ENCODE results near the gene KBTBD13.

The KBTBD13 gene

GRCh38 chr15:65054333-65055200 lies 22.0 kb upstream of the KBTBD13 start:
- H3K9me3 ChIP-seq (ENCODE audit: control insufficient read depth, insufficient read depth, low read length) = no peaks in the 10 kb centered on the region
- H3K36me3 ChIP-seq (ENCODE audit: control insufficient read depth, insufficient read depth, low read length) = peaks cover 13% of the 10 kb centered on the region
- H3K4me3 ChIP-seq (ENCODE audit: low read depth, low read length) = no peak overlapping the region
- H3K4me1 ChIP-seq (ENCODE audit: control insufficient read depth, insufficient read depth, low read length) = peaks cover 4% of the 10 kb centered on the region
- H3K27me3 ChIP-seq (ENCODE audit: control insufficient read depth, insufficient read depth, low read length) = peaks cover 3% of the 10 kb centered on the region
- H3K9ac ChIP-seq (ENCODE audit: low read depth, low read length) = no peak overlapping the region

GRCh38 chr15:65055201-65055870 lies 21.2 kb upstream of the KBTBD13 start:
- no peak overlapping the region for H3K4me3 ChIP-seq (ENCODE audit: low read depth, low read length)
- H3K36me3 ChIP-seq (ENCODE audit: control insufficient read depth, insufficient read depth, low read length) = peaks cover 13% of the 10 kb centered on the region
- H3K27me3 ChIP-seq (ENCODE audit: control insufficient read depth, insufficient read depth, low read length) = no peaks in the 10 kb centered on the region
- H3K9ac ChIP-seq (ENCODE audit: low read depth, low read length) = no peak overlapping the region
- no peaks in the 10 kb centered on the region for H3K9me3 ChIP-seq (ENCODE audit: control insufficient read depth, insufficient read depth, low read length)
- H3K4me1 ChIP-seq (ENCODE audit: control insufficient read depth, insufficient read depth, low read length) = no peaks in the 10 kb centered on the region

GRCh38 chr15:65056106-65056505 lies 20.4 kb upstream of the KBTBD13 start:
- no peaks in the 10 kb centered on the region for H3K9me3 ChIP-seq (ENCODE audit: control insufficient read depth, insufficient read depth, low read length)
- H3K4me1 ChIP-seq (ENCODE audit: control insufficient read depth, insufficient read depth, low read length) = no peaks in the 10 kb centered on the region
- H3K4me3 ChIP-seq (ENCODE audit: low read depth, low read length) = no peak overlapping the region
- no peaks in the 10 kb centered on the region for H3K27me3 ChIP-seq (ENCODE audit: control insufficient read depth, insufficient read depth, low read length)
- peaks cover 13% of the 10 kb centered on the region for H3K36me3 ChIP-seq (ENCODE audit: control insufficient read depth, insufficient read depth, low read length)
- no peak overlapping the region for H3K9ac ChIP-seq (ENCODE audit: low read depth, low read length)

- Histone ChIP-seq H3K9ac (ENCODE audit: low read depth, low read length) (no peak overlapping the region), H3K36me3 (ENCODE audit: control insufficient read depth, insufficient read depth, low read length) (peaks cover 13% of the 10 kb centered on the region), H3K9me3 (ENCODE audit: control insufficient read depth, insufficient read depth, low read length) (no peaks in the 10 kb centered on the region), H3K27me3 (ENCODE audit: control insufficient read depth, insufficient read depth, low read length) (no peaks in the 10 kb centered on the region), H3K4me1 (ENCODE audit: control insufficient read depth, insufficient read depth, low read length) (no peaks in the 10 kb centered on the region), H3K4me3 (ENCODE audit: low read depth, low read length) (no peak overlapping the region)
Observed at GRCh38 chr15:65056868-65057548, 19.5 kb upstream of the KBTBD13 start.

GRCh38 chr15:65057549-65057940 lies 19.0 kb upstream of the KBTBD13 start:
- Histone ChIP-seq H3K36me3 (ENCODE audit: control insufficient read depth, insufficient read depth, low read length) (peaks cover 13% of the 10 kb centered on the region), H3K9ac (ENCODE audit: low read depth, low read length) (no peak overlapping the region), H3K9me3 (ENCODE audit: control insufficient read depth, insufficient read depth, low read length) (no peaks in the 10 kb centered on the region), H3K4me3 (ENCODE audit: low read depth, low read length) (no peak overlapping the region), H3K27me3 (ENCODE audit: control insufficient read depth, insufficient read depth, low read length) (no peaks in the 10 kb centered on the region), H3K4me1 (ENCODE audit: control insufficient read depth, insufficient read depth, low read length) (no peaks in the 10 kb centered on the region)

GRCh38 chr15:65058394-65059368 lies 17.9 kb upstream of the KBTBD13 start:
- Histone ChIP-seq H3K4me3 (ENCODE audit: low read depth, low read length) (no peak overlapping the region), H3K9me3 (ENCODE audit: control insufficient read depth, insufficient read depth, low read length) (no peaks in the 10 kb centered on the region), H3K9ac (ENCODE audit: low read depth, low read length) (no peak overlapping the region), H3K27me3 (ENCODE audit: control insufficient read depth, insufficient read depth, low read length) (no peaks in the 10 kb centered on the region), H3K4me1 (ENCODE audit: control insufficient read depth, insufficient read depth, low read length) (no peaks in the 10 kb centered on the region), H3K36me3 (ENCODE audit: control insufficient read depth, insufficient read depth, low read length) (peaks cover 13% of the 10 kb centered on the region)

- no peaks in the 10 kb centered on the region for H3K4me1 ChIP-seq (ENCODE audit: control insufficient read depth, insufficient read depth, low read length)
Observed at GRCh38 chr15:65059369-65059750, 17.2 kb upstream of the KBTBD13 start.

GRCh38 chr15:65059931-65060596 lies 16.5 kb upstream of the KBTBD13 start:
- H3K4me3 ChIP-seq (ENCODE audit: low read depth, low read length) = no peak overlapping the region
- no peaks in the 10 kb centered on the region for H3K27me3 ChIP-seq (ENCODE audit: control insufficient read depth, insufficient read depth, low read length)
- peaks cover 13% of the 10 kb centered on the region for H3K36me3 ChIP-seq (ENCODE audit: control insufficient read depth, insufficient read depth, low read length)
- no peaks in the 10 kb centered on the region for H3K9me3 ChIP-seq (ENCODE audit: control insufficient read depth, insufficient read depth, low read length)
- no peaks in the 10 kb centered on the region for H3K4me1 ChIP-seq (ENCODE audit: control insufficient read depth, insufficient read depth, low read length)
- no peak overlapping the region for H3K9ac ChIP-seq (ENCODE audit: low read depth, low read length)

More at GRCh38 chr15:65059369-65059750, 17.2 kb upstream of the KBTBD13 start:
- Histone ChIP-seq H3K27me3 (ENCODE audit: control insufficient read depth, insufficient read depth, low read length) (no peaks in the 10 kb centered on the region), H3K36me3 (ENCODE audit: control insufficient read depth, insufficient read depth, low read length) (peaks cover 13% of the 10 kb centered on the region), H3K9ac (ENCODE audit: low read depth, low read length) (no peak overlapping the region), H3K4me3 (ENCODE audit: low read depth, low read length) (no peak overlapping the region), H3K9me3 (ENCODE audit: control insufficient read depth, insufficient read depth, low read length) (no peaks in the 10 kb centered on the region)

- H3K36me3 ChIP-seq (ENCODE audit: control insufficient read depth, insufficient read depth, low read length) = peaks cover 11% of the 10 kb centered on the region
- no peaks in the 10 kb centered on the region for H3K9me3 ChIP-seq (ENCODE audit: control insufficient read depth, insufficient read depth, low read length)
- H3K4me3 ChIP-seq (ENCODE audit: low read depth, low read length) = no peak overlapping the region
- H3K27me3 ChIP-seq (ENCODE audit: control insufficient read depth, insufficient read depth, low read length) = no peaks in the 10 kb centered on the region
- no peaks in the 10 kb centered on the region for H3K4me1 ChIP-seq (ENCODE audit: control insufficient read depth, insufficient read depth, low read length)
- no peak overlapping the region for H3K9ac ChIP-seq (ENCODE audit: low read depth, low read length)
Observed at GRCh38 chr15:65060641-65061397, 15.7 kb upstream of the KBTBD13 start.

- Histone ChIP-seq H3K4me3 (ENCODE audit: low read depth, low read length) (no peak overlapping the region), H3K9ac (ENCODE audit: low read depth, low read length) (no peak overlapping the region), H3K4me1 (ENCODE audit: control insufficient read depth, insufficient read depth, low read length) (peaks cover 3% of the 10 kb centered on the region), H3K36me3 (ENCODE audit: control insufficient read depth, insufficient read depth, low read length) (peaks cover 11% of the 10 kb centered on the region), H3K27me3 (ENCODE audit: control insufficient read depth, insufficient read depth, low read length) (no peaks in the 10 kb centered on the region), H3K9me3 (ENCODE audit: control insufficient read depth, insufficient read depth, low read length) (no peaks in the 10 kb centered on the region)
Observed at GRCh38 chr15:65062061-65062460, 14.5 kb upstream of the KBTBD13 start.
